Keratinocyte (primary cell): ENCODE measurements around the gene CCDC126. TPM values are rescaled to one million over a fixed set of nuclear protein-coding genes. Genes with fewer than 3 reads are reported as not detected.
"Not testable (repeated sequence)": the region's sequence is repeated elsewhere in the genome, so short reads cannot be mapped to it uniquely, and the experiment has no call there.

ENCODE experiments used
- DNase-seq: peaks from one replicate; pipeline ENCODE4 v3.0.0-alpha.2; 2011; ENCODE audit warnings: low read depth, missing footprints, low spot score
- FAIRE-seq: peaks from 2 replicates; lab custom pipeline; 2011; peaks lifted over from hg19 to GRCh38; lab: Jason Lieb, UNC
- H2AFZ ChIP-seq: 2 replicates; pipeline ENCODE4 v1.6.0; 2012; ENCODE audit warnings: low read length, control low read depth, inconsistent platforms; ENCODE audit not compliant: control insufficient read depth
- H3K27ac ChIP-seq: 2 replicates; pipeline ENCODE4 v1.5.1; 2011; ENCODE audit warnings: low read length; ENCODE audit not compliant: control insufficient read depth, insufficient read depth
- H3K27me3 ChIP-seq: 3 replicates; pipeline ENCODE4 v1.6.0; 2011; ENCODE audit warnings: low read length; ENCODE audit not compliant: control insufficient read depth, insufficient read depth; ENCODE audit errors: extremely low read depth
- H3K36me3 ChIP-seq, 2 experiments: 2 replicates in 1 of 2; 3 replicates in 1 of 2; pipeline ENCODE4 v1.5.1; 2011; ENCODE audit warnings: low read length in 2 of 2, mild to moderate bottlenecking in 1 of 2; ENCODE audit not compliant: control insufficient read depth in 2 of 2, insufficient read depth in 2 of 2; ENCODE audit errors: extremely low read depth in 1 of 2
- H3K4me1 ChIP-seq: 3 replicates; pipeline ENCODE4 v1.5.1; 2011; ENCODE audit warnings: low read length; ENCODE audit not compliant: control insufficient read depth, insufficient read depth; ENCODE audit errors: extremely low read depth
- H3K4me2 ChIP-seq: 3 replicates; pipeline ENCODE4 v1.6.0; 2011; ENCODE audit warnings: low read depth, low read length; ENCODE audit not compliant: control insufficient read depth, insufficient read depth; ENCODE audit errors: extremely low read depth
- H3K4me3 ChIP-seq, 3 experiments: fragments of 200-600 bp in 1 of 3; sonication (generic) in 1 of 3; 2 replicates in 2 of 3; 3 replicates in 1 of 3; pipeline ENCODE4 v1.5.1; 2011 to 2016; ENCODE audit warnings: low read length in 3 of 3, mild to moderate bottlenecking in 3 of 3, control low read depth in 2 of 3, inconsistent platforms in 1 of 3, low read depth in 1 of 3, mixed read lengths in 1 of 3, mixed run types in 1 of 3, moderate library complexity in 1 of 3; ENCODE audit not compliant: control insufficient read depth in 2 of 3, insufficient read depth in 2 of 3; ENCODE audit errors: extremely low read depth in 1 of 3
- H3K79me2 ChIP-seq: 2 replicates; pipeline ENCODE4 v1.6.0; 2012; ENCODE audit warnings: low read length; ENCODE audit not compliant: control insufficient read depth, insufficient read depth
- H3K9ac ChIP-seq: 3 replicates; pipeline ENCODE4 v1.6.0; 2011; ENCODE audit warnings: low read length; ENCODE audit not compliant: control insufficient read depth, insufficient read depth; ENCODE audit errors: extremely low read depth
- H3K9me1 ChIP-seq: 3 replicates; pipeline ENCODE4 v1.6.0; 2011; ENCODE audit warnings: low read length; ENCODE audit not compliant: control insufficient read depth, insufficient read depth; ENCODE audit errors: extremely low read depth
- H3K9me3 ChIP-seq: 2 replicates; pipeline ENCODE4 v1.5.1; 2012; ENCODE audit warnings: low read depth, low read length; ENCODE audit not compliant: control insufficient read depth
- H4K20me1 ChIP-seq: 3 replicates; pipeline ENCODE4 v1.6.0; 2011; ENCODE audit warnings: low read length; ENCODE audit not compliant: control insufficient read depth, insufficient read depth; ENCODE audit errors: extremely low read depth
- CTCF ChIP-seq, 3 experiments: IDR thresholded peaks in 1 of 3; conservative IDR thresholded peaks in 1 of 3; optimal IDR thresholded peaks in 1 of 3; 2 replicates in 2 of 3; 3 replicates in 1 of 3; pipeline versions ENCODE3 to v1.5.1; 2011; ENCODE audit warnings: low read length in 3 of 3, mild to moderate bottlenecking in 3 of 3, moderate library complexity in 2 of 3, control low read depth in 1 of 3, inconsistent platforms in 1 of 3; ENCODE audit not compliant: insufficient read depth in 2 of 3; ENCODE audit errors: extremely low read depth in 1 of 3
- EZH2 ChIP-seq: IDR thresholded peaks from one replicate; pipeline ENCODE4 v1.6.1; 2012; ENCODE audit warnings: inconsistent platforms, mild to moderate bottlenecking, low read length, moderate library complexity
- dilution Hi-C: fragments of 300-500 bp; cut with MboI; formaldehyde crosslinking; loops from one replicate; pipeline ENCODE4 v1.7.0; 2020; ENCODE audit warnings: low sequenced_read_pairs; ENCODE audit not compliant: extremely low pct_ligation_motif_present
- polyA plus RNA-seq, 5 experiments: library from polyadenylated mRNA; depleted of rRNA in 3 of 5; stranded (reverse) in 3 of 5; stranded (forward) in 1 of 5; unstranded in 1 of 5; fragments of >200 nt; gene quantifications; 1 replicate in 1 of 5; 2 replicates in 3 of 5; 3 replicates in 1 of 5; pipeline versions ENCODE4 v1.2.1 to v1.2.3, GENCODE V29; 2011 to 2012; ENCODE audit warnings: missing spikeins in 2 of 5, low read depth in 1 of 5, low replicate concordance in 1 of 5

The CCDC126 gene
- polyA plus RNA-seq, 1 donor (not counting 4 experiments of a cell fraction or from before 2014, with no cell fraction given), result 8.4 TPM

GRCh38 chr7:23680414-23681405, 83.5 kb downstream of the CCDC126 start:
- Histone ChIP-seq H3K4me3 (peak overlapping the region; percentile 52 to 80 (median 75)), H3K9me3 (no peaks in the 10 kb centered on the region), H3K4me2 (peak overlapping the region; percentile 93), H3K27me3 (no peaks in the 10 kb centered on the region), H3K9me1 (no peaks in the 10 kb centered on the region), H3K79me2 (no peaks in the 10 kb centered on the region), H4K20me1 (no peaks in the 10 kb centered on the region), H3K9ac (no peak overlapping the region), H2AFZ (peak overlapping the region; percentile 89), H3K4me1 (peaks cover 6% of the 10 kb centered on the region), H3K36me3 (no peaks in the 10 kb centered on the region), H3K27ac (no peak overlapping the region)
- dilution Hi-C loops, result no loop called here
- DNase-seq (no peak), FAIRE-seq (no peak)
- TF ChIP-seq CTCF (optimal IDR thresholded peaks at IDR 0.05 in 1 of 3, IDR thresholded peaks at IDR 0.05 in 1 of 3, conservative IDR thresholded peaks at IDR 0.05 in 1 of 3; ENCODE audit: extremely low read depth in 1 of 3, insufficient read depth in 2 of 3, low read length in 3 of 3), result no peak
- TF ChIP-seq EZH2, result no peak

GRCh38 chr7:23684041-23684440, 86.9 kb downstream of the CCDC126 start:
- H3K27me3 ChIP-seq, FAIRE-seq, H3K36me3 ChIP-seq, H3K9ac ChIP-seq, H3K27ac ChIP-seq, H3K79me2 ChIP-seq, H3K9me3 ChIP-seq, dilution Hi-C loops, H3K4me3 ChIP-seq, H4K20me1 ChIP-seq, DNase-seq, H2AFZ ChIP-seq, H3K9me1 ChIP-seq, H3K4me2 ChIP-seq, H3K4me1 ChIP-seq: not testable (repeated sequence)
